Brain microvascular endothelial cell (primary cell): ENCODE data around the gene PTPN7.

ENCODE experiments used
- DNase-seq: peaks from one replicate; pipeline ENCODE4 v3.0.0-alpha.2; 2020
- H3K27ac ChIP-seq: fragments of 250-450 bp; sonication (Bioruptor Pico); 2 replicates; pipeline ENCODE4 v1.5.1; 2020; ENCODE audit warnings: mild to moderate bottlenecking, moderate library complexity
- H3K27me3 ChIP-seq: fragments of 250-450 bp; sonication (Bioruptor Pico); replicated peaks from 2 replicates; pipeline ENCODE4 v1.5.1; 2020; ENCODE audit warnings: mild to moderate bottlenecking
- H3K36me3 ChIP-seq: fragments of 250-450 bp; sonication (Bioruptor Pico); replicated peaks from 2 replicates; pipeline ENCODE4 v1.5.1; 2020; ENCODE audit warnings: mild to moderate bottlenecking
- H3K4me3 ChIP-seq: 2 replicates; pipeline ENCODE4 v1.5.1; 2011; ENCODE audit warnings: low read depth, mild to moderate bottlenecking, control low read depth, low read length, moderate library complexity
- in situ Hi-C: cut with HindIII; loops from 2 replicates; pipeline ENCODE4 v1.10.0; 2017; ENCODE audit warnings: low sequenced_read_pairs, low pct_ligation_motif_present
- TF ChIP-seq, protein P1 (sequence below): IDR thresholded peaks from 2 replicates; pipeline ENCODE4 v1.5.1; 2011; ENCODE audit warnings: low read depth, mild to moderate bottlenecking, moderate library complexity, low read length, control low read depth, inconsistent platforms; ENCODE audit errors: missing control alignments

Gene PTPN7

DNA sequence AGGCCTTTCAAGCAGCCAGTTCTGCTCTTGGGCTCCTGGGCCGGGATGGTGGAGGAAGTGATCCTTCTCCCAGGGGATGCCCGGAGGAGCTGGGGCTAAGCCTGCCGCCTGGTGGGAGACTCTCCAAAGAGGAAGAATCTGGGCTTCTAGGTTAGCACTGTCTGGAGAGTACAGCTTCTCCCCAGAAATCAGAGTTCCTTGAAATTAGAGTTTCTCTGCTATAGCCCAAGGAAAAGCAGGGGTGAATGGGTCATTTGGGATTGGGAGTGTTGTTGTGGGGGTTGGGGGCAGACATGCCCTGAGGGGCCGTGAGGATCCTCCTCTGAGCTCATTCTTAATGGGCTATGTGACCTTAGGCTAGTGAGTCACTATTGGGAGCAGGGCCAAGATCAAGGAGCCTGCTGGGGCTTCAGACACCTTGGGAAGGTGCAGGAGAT, 39.7 kb upstream of the PTPN7 start:
- Histone ChIP-seq H3K27me3 (peaks cover 7% of the 10 kb centered on the region), H3K4me3 (no peak overlapping the region), H3K27ac (no peak overlapping the region), H3K36me3 (no peaks in the 10 kb centered on the region)
- in situ Hi-C loops = loop anchor here (25.0 kb wide), 1 partner anchor 112 kb away; no protein-coding TSS in a partner anchor
- TF ChIP-seq, protein P1, sequence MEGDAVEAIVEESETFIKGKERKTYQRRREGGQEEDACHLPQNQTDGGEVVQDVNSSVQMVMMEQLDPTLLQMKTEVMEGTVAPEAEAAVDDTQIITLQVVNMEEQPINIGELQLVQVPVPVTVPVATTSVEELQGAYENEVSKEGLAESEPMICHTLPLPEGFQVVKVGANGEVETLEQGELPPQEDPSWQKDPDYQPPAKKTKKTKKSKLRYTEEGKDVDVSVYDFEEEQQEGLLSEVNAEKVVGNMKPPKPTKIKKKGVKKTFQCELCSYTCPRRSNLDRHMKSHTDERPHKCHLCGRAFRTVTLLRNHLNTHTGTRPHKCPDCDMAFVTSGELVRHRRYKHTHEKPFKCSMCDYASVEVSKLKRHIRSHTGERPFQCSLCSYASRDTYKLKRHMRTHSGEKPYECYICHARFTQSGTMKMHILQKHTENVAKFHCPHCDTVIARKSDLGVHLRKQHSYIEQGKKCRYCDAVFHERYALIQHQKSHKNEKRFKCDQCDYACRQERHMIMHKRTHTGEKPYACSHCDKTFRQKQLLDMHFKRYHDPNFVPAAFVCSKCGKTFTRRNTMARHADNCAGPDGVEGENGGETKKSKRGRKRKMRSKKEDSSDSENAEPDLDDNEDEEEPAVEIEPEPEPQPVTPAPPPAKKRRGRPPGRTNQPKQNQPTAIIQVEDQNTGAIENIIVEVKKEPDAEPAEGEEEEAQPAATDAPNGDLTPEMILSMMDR = peak; percentile 31
- DNase-seq = no peak

DNA sequence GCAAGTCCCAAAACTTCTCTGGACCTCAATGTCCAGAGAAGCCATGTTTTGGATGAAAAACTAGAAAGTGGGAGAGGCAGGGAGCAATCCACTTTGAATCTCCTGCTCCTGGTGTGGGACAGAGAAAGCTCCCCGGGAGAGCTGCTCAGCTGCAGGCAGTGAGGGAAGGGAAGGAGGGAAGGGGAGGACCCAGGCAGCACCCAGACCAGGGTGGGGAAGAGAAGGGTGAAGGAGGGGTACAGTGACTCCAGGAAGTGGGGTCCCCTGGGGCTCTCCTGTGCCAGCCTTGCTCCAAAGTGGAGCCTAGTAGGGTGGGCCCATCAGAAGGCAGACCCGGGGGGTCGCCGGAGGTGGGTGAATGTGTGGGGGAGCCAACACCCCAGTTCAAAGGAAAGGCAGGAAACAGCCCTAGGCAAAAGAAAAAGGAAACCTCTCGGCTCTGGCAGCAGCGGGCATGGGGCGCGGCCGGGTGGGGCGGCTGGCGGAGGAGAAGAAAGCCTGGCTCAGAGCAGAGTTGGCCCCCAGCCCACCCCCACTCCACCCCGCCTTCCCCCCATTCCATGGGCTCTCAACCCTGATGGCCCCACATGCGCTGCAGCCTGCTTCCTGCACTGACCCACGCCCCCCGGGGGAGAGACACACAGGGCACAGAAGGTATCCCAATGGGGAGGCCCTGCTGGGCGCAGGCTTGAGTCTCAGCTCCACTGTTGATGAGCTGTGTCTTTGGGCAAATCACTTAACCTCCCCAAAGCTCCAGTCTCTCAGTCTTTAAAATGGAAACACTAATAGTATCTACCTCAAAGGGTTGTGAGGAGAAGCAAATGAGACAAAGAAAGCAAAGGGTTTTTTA, 38.9 kb upstream of the PTPN7 start:
- Histone ChIP-seq H3K4me3 (no peak overlapping the region), H3K36me3 (no peaks in the 10 kb centered on the region), H3K27me3 (peaks cover 8% of the 10 kb centered on the region), H3K27ac (no peak overlapping the region)
- no peak for DNase-seq
- TF ChIP-seq, protein P1 = no peak
- in situ Hi-C loops = no loop called here

DNA sequence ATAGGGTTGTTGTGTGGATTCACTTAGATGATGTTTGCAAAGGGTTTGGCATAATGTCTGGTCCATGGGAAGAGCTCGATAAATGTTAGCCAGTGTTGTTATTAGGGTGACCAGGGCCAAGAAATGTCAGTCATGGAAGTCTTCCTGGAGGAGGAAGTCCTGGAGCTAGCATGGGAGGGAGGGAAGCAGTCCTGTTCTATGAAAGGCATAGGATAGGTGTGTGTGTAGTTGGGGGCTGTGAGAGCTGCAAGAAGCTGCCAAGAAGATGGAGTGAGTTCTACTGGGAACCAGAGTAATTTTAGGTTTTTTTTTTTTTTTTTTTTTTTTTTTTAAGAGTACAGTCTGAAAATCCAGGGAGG, 37.9 kb upstream of the PTPN7 start:
- in situ Hi-C loops = no loop called here
- TF ChIP-seq, protein P1 = no peak
- no peaks in the 10 kb centered on the region for H3K36me3 ChIP-seq
- H3K27ac ChIP-seq = no peak overlapping the region
- DNase-seq = no peak
- peaks cover 8% of the 10 kb centered on the region for H3K27me3 ChIP-seq
- H3K4me3 ChIP-seq = no peak overlapping the region

DNA sequence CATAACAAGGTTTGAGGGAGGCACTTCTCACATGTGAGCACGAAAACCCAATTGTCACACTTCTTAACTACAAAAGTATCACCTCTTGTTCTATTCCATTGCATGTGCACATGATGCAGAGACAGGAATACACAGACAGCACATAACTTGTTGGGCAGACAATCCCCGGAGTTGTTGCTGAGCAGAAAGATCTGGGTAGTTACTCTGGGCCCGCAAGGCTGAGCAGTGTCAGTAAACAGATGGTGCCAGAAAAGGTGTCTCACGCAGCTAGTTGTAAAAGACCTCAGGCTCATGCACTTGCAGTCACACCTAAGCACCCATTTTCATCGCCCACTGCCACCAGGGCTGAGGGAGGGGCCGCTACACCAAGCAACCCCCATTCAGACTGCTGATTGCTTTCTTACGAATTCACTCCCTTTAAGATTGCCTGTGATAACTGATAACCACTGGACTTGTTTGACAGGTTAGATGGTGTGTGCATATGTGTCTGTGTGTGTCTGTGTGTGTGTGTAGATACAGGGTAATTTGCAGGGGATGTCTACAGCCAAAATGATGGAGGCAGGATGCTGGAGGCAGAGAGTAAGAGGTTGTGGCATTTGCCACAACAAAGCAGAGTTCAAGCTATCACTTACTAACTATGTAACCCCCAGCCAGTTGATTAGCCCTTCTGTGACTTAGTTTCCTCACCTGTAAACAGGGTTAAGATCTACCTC, 37.4 kb upstream of the PTPN7 start:
- TF ChIP-seq, protein P1 = no peak
- no peak for DNase-seq
- H3K36me3 ChIP-seq = no peaks in the 10 kb centered on the region
- in situ Hi-C loops = no loop called here
- H3K27ac ChIP-seq = no peak overlapping the region
- H3K27me3 ChIP-seq = peaks cover 13% of the 10 kb centered on the region
- no peak overlapping the region for H3K4me3 ChIP-seq

DNA sequence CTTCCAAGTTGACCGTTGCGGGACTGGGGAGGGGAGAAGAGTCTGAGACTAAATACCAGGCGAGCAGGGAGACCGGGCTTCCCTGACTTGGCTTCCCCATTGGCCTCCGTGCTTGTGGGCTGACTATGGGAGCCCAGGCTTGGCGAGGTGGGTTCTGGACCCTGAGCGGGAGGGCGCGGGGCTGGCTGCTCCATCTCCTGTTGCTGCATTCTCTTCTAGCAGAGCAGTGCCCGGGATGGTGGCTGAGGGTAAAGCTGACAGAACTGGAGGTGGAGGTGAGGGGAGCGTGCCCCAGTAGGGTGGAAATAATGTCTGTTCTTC, 33.9 kb upstream of the PTPN7 start:
- no peaks in the 10 kb centered on the region for H3K36me3 ChIP-seq
- no peak overlapping the region for H3K27ac ChIP-seq
- H3K4me3 ChIP-seq = no peak overlapping the region
- no peak for DNase-seq
- TF ChIP-seq, protein P1 = no peak
- H3K27me3 ChIP-seq = peaks cover 13% of the 10 kb centered on the region
- in situ Hi-C loops = no loop called here
